Upper lobe of left lung (tissue), 4 donors: ENCODE measurements around the gene DLL1.

Source experiments
- EP300 ChIP-seq, 4 donors: sonication (generic); formaldehyde crosslinking; IDR thresholded peaks; one replicate each; pipeline ENCODE4 v1.5.1; 2017; ENCODE audit warnings: antibody characterized with exemption in 4 of 4, control low read depth in 2 of 4
- POLR2A ChIP-seq, 4 donors: fragments of 450-650 bp; IDR thresholded peaks; one replicate each; pipeline ENCODE4 v1.5.1; 2016 to 2017; ENCODE audit warnings: antibody characterized with exemption in 4 of 4, mild to moderate bottlenecking in 2 of 4
- POLR2AphosphoS5 ChIP-seq, 2 donors: sonication (generic); formaldehyde crosslinking; IDR thresholded peaks; one replicate each; pipeline ENCODE4 v1.5.1; 2017; ENCODE audit warnings: antibody characterized with exemption in 2 of 2
- TF ChIP-seq, protein P1 (sequence below), 6 experiments: fragments of 450-650 bp in 4 of 6; fragments of 200-600 bp in 2 of 6; sonication (generic) in 2 of 6; IDR thresholded peaks; one replicate each; pipeline ENCODE4 v1.5.1; 2016 to 2019; ENCODE audit warnings: antibody characterized with exemption in 6 of 6

- TF ChIP-seq, protein P1, sequence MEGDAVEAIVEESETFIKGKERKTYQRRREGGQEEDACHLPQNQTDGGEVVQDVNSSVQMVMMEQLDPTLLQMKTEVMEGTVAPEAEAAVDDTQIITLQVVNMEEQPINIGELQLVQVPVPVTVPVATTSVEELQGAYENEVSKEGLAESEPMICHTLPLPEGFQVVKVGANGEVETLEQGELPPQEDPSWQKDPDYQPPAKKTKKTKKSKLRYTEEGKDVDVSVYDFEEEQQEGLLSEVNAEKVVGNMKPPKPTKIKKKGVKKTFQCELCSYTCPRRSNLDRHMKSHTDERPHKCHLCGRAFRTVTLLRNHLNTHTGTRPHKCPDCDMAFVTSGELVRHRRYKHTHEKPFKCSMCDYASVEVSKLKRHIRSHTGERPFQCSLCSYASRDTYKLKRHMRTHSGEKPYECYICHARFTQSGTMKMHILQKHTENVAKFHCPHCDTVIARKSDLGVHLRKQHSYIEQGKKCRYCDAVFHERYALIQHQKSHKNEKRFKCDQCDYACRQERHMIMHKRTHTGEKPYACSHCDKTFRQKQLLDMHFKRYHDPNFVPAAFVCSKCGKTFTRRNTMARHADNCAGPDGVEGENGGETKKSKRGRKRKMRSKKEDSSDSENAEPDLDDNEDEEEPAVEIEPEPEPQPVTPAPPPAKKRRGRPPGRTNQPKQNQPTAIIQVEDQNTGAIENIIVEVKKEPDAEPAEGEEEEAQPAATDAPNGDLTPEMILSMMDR (IDR thresholded peaks at IDR 0.05), result no peak
- TF ChIP-seq EP300 (IDR thresholded peaks at IDR 0.05), result no peak
- TF ChIP-seq POLR2A (IDR thresholded peaks at IDR 0.05), result no peak
- no peak for TF ChIP-seq POLR2AphosphoS5 (IDR thresholded peaks at IDR 0.05)
These were observed 22.9 kb upstream of the DLL1 start for GRCh38 chr6:170313716-170314295.
